Hepatocyte (in vitro differentiated cells): ENCODE data around the gene DCAF6. TPM values are rescaled to one million over a fixed set of nuclear protein-coding genes. Genes with fewer than 3 reads are reported as not detected.

Source experiments
- DNase-seq: peaks from one replicate; pipeline ENCODE4 v3.0.0-alpha.2; 2016; ENCODE audit warnings: low spot score
- H2AFZ ChIP-seq: fragments of 200-600 bp; sonication (generic); 2 replicates; pipeline ENCODE4 v1.6.0; 2016; ENCODE audit warnings: antibody characterized with exemption, mild to moderate bottlenecking
- H3K27ac ChIP-seq: fragments of 200-600 bp; sonication (generic); 2 replicates; pipeline ENCODE4 v1.5.1; 2016; ENCODE audit warnings: mild to moderate bottlenecking
- H3K27me3 ChIP-seq: fragments of 200-600 bp; sonication (generic); 2 replicates; pipeline ENCODE4 v1.6.1; 2016
- H3K36me3 ChIP-seq: fragments of 200-600 bp; sonication (generic); replicated peaks from 2 replicates; pipeline ENCODE4 v1.5.1; 2016; ENCODE audit warnings: low read depth; ENCODE audit not compliant: insufficient read depth
- H3K4me1 ChIP-seq: fragments of 200-600 bp; sonication (generic); 2 replicates; pipeline ENCODE4 v1.5.1; 2016; ENCODE audit warnings: mild to moderate bottlenecking, moderate library complexity; ENCODE audit not compliant: insufficient read depth
- H3K4me2 ChIP-seq: fragments of 200-600 bp; sonication (generic); 2 replicates; pipeline ENCODE4 v1.6.0; 2016
- H3K4me3 ChIP-seq: fragments of 200-600 bp; sonication (generic); 2 replicates; pipeline ENCODE4 v1.5.1; 2016; ENCODE audit warnings: mild to moderate bottlenecking
- H3K79me2 ChIP-seq: fragments of 200-600 bp; sonication (generic); 2 replicates; pipeline ENCODE4 v1.6.0; 2017; ENCODE audit warnings: mild to moderate bottlenecking
- H3K9me2 ChIP-seq: fragments of 200-600 bp; sonication (generic); replicated peaks from 2 replicates; pipeline ENCODE4 v1.6.0; 2017; ENCODE audit warnings: mild to moderate bottlenecking; ENCODE audit not compliant: insufficient read depth
- H3K9me3 ChIP-seq: fragments of 200-600 bp; sonication (generic); 2 replicates; pipeline ENCODE4 v1.5.1; 2016; ENCODE audit warnings: low read depth, mild to moderate bottlenecking
- H4K20me1 ChIP-seq: fragments of 200-600 bp; sonication (generic); 2 replicates; pipeline ENCODE4 v1.6.0; 2016; ENCODE audit warnings: mild to moderate bottlenecking; ENCODE audit not compliant: insufficient read depth, poor library complexity, severe bottlenecking
- CTCF ChIP-seq: fragments of 200-600 bp; sonication (generic); IDR thresholded peaks from 2 replicates; pipeline ENCODE4 v1.5.1; 2016; ENCODE audit warnings: antibody characterized with exemption, mild to moderate bottlenecking; ENCODE audit not compliant: poor library complexity
- EZH2 ChIP-seq: fragments of 200-600 bp; sonication (generic); IDR thresholded peaks from 2 replicates; pipeline ENCODE4 v1.6.1; 2016; ENCODE audit warnings: antibody characterized with exemption, mild to moderate bottlenecking, borderline replicate concordance
- EZH2phosphoT487 ChIP-seq: fragments of 200-600 bp; sonication (generic); IDR thresholded peaks from one replicate; pipeline ENCODE4 v1.6.1; 2018; ENCODE audit warnings: antibody characterized with exemption, mild to moderate bottlenecking, low read depth, moderate library complexity; ENCODE audit not compliant: unreplicated experiment, severe bottlenecking
- WGBS: methylation state at CpG from one replicate; pipeline ENCODE4 v1.1.6; 2016; ENCODE audit warnings: low lambda C conversion rate; ENCODE audit errors: missing lambda C conversion rate; 5-methylcytosine and 5-hydroxymethylcytosine counted together
- polyA plus RNA-seq: library from polyadenylated mRNA; unstranded; fragments of >200 nt; fragmentation: Nextera tagmentation; extraction: Ambion mirVana; gene quantifications from 2 replicates; pipeline ENCODE4 v1.2.1, GENCODE V29; 2016
- total RNA-seq: library from RNA; depleted of rRNA; stranded (reverse); fragments of >200 nt; gene quantifications from 2 replicates; pipeline ENCODE4 v1.2.3, GENCODE V29; 2014

DCAF6 gene
- total and polyA plus RNA-seq, 2 experiments from 2014 or later: 62.7 to 69.4 TPM

- Histone ChIP-seq H3K79me2 (no peaks in the 10 kb centered on the region), H3K4me2 (no peak overlapping the region), H4K20me1 (peaks cover 6% of the 10 kb centered on the region), H3K9me2 (no peaks in the 10 kb centered on the region), H3K36me3 (peaks cover 6% of the 10 kb centered on the region), H3K4me3 (no peak overlapping the region), H3K9me3 (no peaks in the 10 kb centered on the region), H3K27ac (no peak overlapping the region), H3K4me1 (no peaks in the 10 kb centered on the region), H3K27me3 (no peaks in the 10 kb centered on the region), H2AFZ (no peak overlapping the region)
- 100% methylated on average over 1 of the region's 1 CpG for WGBS
- no peak for TF ChIP-seq CTCF
- no peak for TF ChIP-seq EZH2phosphoT487
- TF ChIP-seq EZH2: no peak
- DNase-seq: no peak
These were observed 127.7 kb downstream of the DCAF6 start for GRCh38 chr1:168064216-168064615.

- no peaks in the 10 kb centered on the region for H3K27me3 ChIP-seq
- H2AFZ ChIP-seq: no peak overlapping the region
- no peak for TF ChIP-seq EZH2phosphoT487
- H3K4me3 ChIP-seq: no peak overlapping the region
- H3K36me3 ChIP-seq: peaks cover 10% of the 10 kb centered on the region
- H3K27ac ChIP-seq: no peak overlapping the region
- H3K4me2 ChIP-seq: no peak overlapping the region
- H3K79me2 ChIP-seq: no peaks in the 10 kb centered on the region
- no peak for DNase-seq
- WGBS: 70% methylated on average over 3 of the region's 3 CpGs
- H3K9me3 ChIP-seq: no peaks in the 10 kb centered on the region
- H4K20me1 ChIP-seq: peaks cover 6% of the 10 kb centered on the region
- no peaks in the 10 kb centered on the region for H3K4me1 ChIP-seq
- no peaks in the 10 kb centered on the region for H3K9me2 ChIP-seq
These were observed 129.0 kb downstream of the DCAF6 start for GRCh38 chr1:168065506-168065905.

GRCh38 chr1:168069384-168069783, 132.9 kb downstream of the DCAF6 start:
- no peak overlapping the region for H3K27ac ChIP-seq
- no peaks in the 10 kb centered on the region for H3K9me2 ChIP-seq
- no peaks in the 10 kb centered on the region for H3K79me2 ChIP-seq
- no peaks in the 10 kb centered on the region for H3K27me3 ChIP-seq
- H2AFZ ChIP-seq: no peak overlapping the region
- TF ChIP-seq EZH2phosphoT487: no peak
- TF ChIP-seq CTCF: no peak
- no peak for TF ChIP-seq EZH2
- 73% methylated on average over 3 of the region's 3 CpGs for WGBS
- no peaks in the 10 kb centered on the region for H3K9me3 ChIP-seq
- H3K4me1 ChIP-seq: no peaks in the 10 kb centered on the region
- no peak overlapping the region for H3K4me2 ChIP-seq
- peaks cover 6% of the 10 kb centered on the region for H3K36me3 ChIP-seq
- DNase-seq: no peak
- H3K4me3 ChIP-seq: no peak overlapping the region
- peaks cover 4% of the 10 kb centered on the region for H4K20me1 ChIP-seq

GRCh38 chr1:168079761-168080160, 143.3 kb downstream of the DCAF6 start:
- Histone ChIP-seq H3K4me1 (no peaks in the 10 kb centered on the region), H3K27ac (no peak overlapping the region)
- TF ChIP-seq EZH2phosphoT487: no peak
- no peak for TF ChIP-seq CTCF
- no peak for TF ChIP-seq EZH2

More at GRCh38 chr1:168079761-168080160, 143.3 kb downstream of the DCAF6 start:
- H3K27me3 ChIP-seq: no peaks in the 10 kb centered on the region
- H2AFZ ChIP-seq: no peak overlapping the region
- no peaks in the 10 kb centered on the region for H3K9me3 ChIP-seq
- DNase-seq: no peak
- no peaks in the 10 kb centered on the region for H3K9me2 ChIP-seq
- H3K4me2 ChIP-seq: no peak overlapping the region
- H3K79me2 ChIP-seq: no peaks in the 10 kb centered on the region
- no peaks in the 10 kb centered on the region for H3K36me3 ChIP-seq
- no peaks in the 10 kb centered on the region for H4K20me1 ChIP-seq
- H3K4me3 ChIP-seq: no peak overlapping the region
